GM18498 (cell line): Measurements from ENCODE around the gene NTF4.
"Not testable (repeated sequence)": the region's sequence is repeated elsewhere in the genome, so short reads cannot be mapped to it uniquely, and the experiment has no call there.

ENCODE experiments used
- ATAC-seq: cut with Tn5 transposase; IDR thresholded peaks from one replicate; pipeline ENCODE4 v1.9.1; 2021; ENCODE audit warnings: mild to moderate bottlenecking, moderate library complexity; ENCODE audit not compliant: unreplicated experiment

NTF4 gene

DNA sequence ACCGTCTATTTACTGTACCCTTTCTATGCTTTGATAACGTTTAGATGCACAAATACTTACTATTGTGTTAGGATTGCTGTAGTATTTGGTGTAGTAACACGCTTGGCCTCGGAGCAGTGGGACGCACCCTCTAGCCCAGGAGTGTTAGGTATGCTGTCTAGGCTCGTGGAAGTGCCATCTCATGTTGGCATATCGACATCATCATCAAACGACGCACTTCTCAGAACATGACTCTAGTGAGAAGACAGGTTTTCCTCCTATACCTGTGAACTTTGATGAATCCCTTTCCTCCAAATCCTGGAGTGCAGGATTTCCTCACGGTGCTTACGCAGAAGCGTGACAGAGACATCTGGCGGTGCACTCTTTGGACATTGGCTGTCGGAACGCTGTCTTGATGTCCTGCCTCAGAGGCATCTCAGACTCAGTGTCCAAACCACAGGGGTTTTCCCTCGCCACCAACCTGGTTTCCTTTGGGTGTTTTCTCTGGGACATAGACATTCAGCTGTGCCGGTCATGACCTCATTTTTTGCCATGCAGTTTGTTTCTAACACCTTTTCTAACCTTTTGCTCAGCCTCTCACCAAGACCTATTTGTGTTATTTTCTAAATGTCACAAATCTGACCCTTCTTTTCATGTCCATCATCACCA lies 26.9 kb upstream of the NTF4 start:
- ATAC-seq, result no peak

DNA sequence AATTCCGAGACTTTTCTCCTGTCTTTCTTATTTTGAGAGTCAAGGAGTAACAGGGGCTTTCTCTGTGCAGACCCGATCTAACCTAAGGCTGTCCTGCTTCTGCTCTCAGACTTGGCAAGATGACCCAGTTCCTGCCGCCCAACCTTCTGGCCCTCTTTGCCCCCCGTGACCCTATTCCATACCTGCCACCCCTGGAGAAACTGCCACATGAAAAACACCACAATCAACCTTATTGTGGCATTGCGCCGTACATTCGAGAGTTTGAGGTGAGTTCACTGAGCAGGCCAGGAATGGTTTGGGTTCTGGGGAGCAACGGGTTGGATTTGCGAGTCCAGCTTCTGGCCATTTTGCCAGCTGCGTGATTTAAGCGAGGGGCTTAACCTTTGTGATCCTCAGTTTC lies 21.7 kb upstream of the NTF4 start:
- ATAC-seq, result no peak

GRCh38 chr19:49085868-49086232 lies 21.2 kb upstream of the NTF4 start:
- ATAC-seq, result no peak

GRCh38 chr19:49085020-49085867 lies 20.6 kb upstream of the NTF4 start, which contains the start of gene SNRNP70:
SNRNP70 (plus strand) TSS chr19:49085451; CDS start chr19:49086415, 964 bp downstream.
- peak; percentile 91 for ATAC-seq

- ATAC-seq, result no peak
Observed at GRCh38 chr19:49084206-49085019, 19.8 kb upstream of the NTF4 start.

- ATAC-seq, result no peak
Observed at GRCh38 chr19:49081273-49081672, 16.7 kb upstream of the NTF4 start.

GRCh38 chr19:49080392-49080791 lies 15.8 kb upstream of the NTF4 start:
- no peak for ATAC-seq

GRCh38 chr19:49074869-49075268 lies 10.3 kb upstream of the NTF4 start:
- not testable (repeated sequence) for ATAC-seq

DNA sequence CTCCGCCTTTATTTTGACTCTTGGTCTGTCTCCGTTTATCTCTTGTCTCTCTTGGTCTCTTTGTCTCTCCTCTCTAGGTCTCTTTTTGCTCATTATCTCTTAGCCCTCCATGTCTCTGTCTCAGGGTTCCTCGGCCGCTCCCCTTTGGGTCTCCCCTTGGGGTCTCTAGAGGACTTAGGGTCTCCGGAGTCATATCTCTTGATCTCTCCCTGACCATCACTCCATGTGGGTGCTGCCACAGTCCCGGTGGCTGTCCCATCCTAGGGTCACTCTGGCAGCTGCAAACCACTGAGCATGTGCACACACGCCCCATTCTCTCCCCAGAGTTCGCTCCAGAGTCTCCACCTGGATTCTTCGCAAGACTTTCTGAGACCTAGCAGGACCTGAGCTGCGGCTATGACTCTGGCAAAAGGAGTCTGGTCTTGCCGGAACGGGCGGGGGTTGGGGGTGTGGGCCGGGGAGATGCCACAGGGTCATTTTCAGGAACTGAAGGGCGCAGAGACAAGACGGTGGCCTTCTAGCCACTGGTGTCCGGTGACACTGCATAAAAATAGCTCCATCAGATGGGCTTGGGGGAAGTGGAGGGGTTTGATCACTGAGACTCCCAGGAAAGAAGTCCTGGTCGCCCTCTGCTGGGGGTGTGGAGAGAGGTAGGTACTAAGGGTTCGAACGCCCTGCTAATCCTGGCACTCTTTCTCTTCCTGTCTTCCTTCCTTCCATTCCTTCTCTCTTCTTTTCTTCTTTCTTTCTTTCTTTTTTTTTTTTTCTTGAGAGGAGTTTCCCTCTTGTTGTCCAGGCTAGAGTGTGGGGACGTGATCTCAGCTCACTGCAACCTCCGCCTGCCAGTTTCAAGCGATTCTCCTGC lies 9.1 kb upstream of the NTF4 start:
- no peak for ATAC-seq

DNA sequence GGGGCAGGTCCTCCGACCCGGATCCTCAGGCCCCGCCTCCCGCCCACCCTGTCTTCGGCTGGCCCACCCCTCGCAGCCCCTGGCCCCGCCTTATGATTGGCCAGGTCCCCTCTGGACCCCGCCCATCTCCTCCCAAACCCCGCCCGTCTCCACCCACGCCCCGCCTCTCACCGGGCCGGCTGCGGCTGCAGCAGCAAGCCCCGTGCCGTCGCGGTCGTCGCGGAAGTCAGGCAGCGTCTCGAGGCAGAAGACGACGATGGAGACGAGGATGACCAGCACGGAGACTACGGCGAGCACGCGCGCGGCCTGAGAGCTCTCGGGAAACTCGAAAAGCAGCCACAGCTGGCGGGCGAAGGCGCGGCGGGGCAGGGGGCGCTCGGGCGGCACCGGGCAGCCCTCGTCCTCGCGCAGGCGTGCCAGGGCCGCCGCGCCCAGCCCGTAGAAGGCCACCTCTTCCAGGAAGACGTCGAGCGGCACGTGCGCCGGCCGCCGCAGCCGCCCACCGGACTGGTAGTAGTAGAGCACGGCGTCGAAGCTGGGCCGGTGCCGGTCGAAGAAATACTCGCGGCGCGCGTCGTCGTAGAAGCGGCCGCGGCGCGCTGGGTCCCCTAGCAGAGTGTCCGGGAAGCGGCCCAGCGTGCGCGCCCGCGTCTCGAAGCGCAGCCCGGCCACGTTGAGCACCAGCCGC lies 7.4 kb upstream of the NTF4 start:
- ATAC-seq, result no peak

- no peak for ATAC-seq
Observed at GRCh38 chr19:49070416-49070815, 5.8 kb upstream of the NTF4 start.

DNA sequence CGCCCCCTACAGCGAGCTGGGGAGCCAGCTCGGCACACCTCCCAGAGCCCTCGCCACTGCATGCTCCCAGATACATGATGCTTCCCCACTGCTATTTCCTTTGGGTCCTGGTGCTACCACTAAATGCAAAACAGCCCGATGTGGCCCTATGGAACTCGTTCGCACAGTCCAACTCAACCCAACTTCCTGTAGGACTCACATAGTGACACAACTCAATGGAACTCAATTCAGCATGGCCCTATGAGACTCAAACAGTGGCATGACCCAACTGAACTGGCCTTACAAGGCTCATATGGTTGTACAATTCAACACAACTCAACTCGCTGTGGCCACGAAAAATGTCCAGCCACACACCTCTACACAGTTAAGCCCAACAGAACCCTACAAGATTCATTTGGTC lies 4.4 kb upstream of the NTF4 start:
- ATAC-seq, result no peak

DNA sequence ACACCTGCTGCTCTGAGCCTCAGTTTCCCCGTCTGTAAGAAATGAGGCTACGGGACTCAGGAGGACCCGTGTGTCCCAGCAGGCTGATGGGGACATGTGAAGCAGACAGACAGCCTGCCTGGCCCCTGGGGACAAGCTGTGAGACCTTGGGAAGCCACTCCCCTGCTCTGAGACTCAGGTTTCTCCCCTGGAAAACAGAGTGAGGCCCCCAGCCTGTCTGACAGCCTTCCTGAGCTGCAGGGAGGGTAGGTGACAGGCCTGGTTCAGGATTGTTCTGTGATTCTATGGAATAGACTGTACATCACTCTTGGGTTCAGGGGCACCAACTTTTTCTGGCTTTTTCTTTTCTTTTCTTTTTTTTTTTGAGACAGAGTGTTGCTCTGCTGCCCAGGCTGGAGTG lies 2.9 kb upstream of the NTF4 start:
- ATAC-seq, result no peak

DNA sequence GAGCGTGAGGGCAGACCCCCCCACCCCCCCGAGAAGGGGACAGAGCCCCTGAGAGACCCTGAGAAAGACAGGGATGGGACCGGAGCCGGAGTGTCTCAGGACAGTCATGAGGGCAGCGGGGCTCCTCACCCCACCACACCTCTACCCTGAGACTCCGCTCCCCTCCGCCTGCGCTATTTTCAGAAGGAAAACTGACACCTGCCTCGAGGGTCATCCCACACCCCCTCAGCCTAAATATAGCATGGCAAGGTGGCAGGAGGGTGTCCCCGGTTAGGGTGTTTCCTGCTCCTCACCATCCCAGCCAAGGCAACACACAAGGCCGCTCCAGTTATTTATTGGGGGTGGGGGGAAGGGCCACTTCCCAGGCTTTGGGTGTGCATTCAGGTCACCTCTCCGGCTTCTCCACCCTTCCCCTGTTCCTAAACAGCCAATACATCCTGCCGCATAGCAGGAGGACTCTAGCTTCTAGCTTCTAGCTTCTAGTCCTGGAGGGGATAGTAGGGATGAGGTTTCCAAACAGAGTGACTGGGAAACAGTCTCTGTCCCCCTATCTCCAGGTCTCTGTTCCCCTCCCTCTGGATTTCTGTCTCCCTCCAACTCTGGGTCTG lies 1.4 kb upstream of the NTF4 start:
- ATAC-seq, result no peak

GRCh38 chr19:49064029-49064629 lies 489 bp downstream of the NTF4 start:
- ATAC-seq, result no peak

DNA sequence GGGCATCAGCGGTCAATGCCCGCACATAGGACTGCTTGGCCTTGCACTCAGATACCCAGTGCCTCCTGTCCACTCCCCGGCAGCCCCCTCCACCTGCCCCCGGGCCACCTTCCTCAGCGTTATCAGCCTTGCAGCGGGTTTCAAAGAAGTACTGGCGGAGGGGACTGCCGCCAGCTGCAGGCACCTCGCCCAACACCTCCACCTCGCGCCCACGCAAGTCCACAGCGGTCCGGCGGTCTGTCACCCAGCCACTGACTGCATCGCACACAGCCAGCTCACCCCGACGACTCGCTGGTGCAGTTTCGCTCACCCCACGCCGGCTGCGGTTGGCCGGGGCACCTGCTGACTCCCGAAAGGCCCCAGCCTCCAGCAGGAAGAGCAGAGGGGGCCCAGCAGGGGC lies 3.2 kb downstream of the NTF4 start:
- no peak for ATAC-seq

DNA sequence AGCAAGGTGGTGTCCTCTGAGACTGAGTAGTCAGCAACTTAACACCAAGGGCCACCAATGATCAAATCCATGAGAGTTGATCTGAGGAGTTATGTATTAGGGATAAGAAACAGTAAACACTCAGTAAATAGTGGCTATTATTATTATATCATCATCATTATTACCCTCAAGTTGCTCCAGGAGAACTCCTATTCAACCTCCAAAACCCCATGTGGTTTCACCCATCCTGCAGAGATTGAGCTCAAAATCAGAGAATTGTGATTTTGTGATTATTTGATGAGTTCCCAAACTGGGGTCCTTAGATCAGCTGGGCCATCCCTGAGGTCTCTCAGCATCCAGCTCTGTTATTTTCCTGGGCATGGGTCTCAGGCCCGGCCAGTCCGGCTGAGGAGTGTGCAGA lies 3.6 kb downstream of the NTF4 start:
- ATAC-seq, result no peak

DNA sequence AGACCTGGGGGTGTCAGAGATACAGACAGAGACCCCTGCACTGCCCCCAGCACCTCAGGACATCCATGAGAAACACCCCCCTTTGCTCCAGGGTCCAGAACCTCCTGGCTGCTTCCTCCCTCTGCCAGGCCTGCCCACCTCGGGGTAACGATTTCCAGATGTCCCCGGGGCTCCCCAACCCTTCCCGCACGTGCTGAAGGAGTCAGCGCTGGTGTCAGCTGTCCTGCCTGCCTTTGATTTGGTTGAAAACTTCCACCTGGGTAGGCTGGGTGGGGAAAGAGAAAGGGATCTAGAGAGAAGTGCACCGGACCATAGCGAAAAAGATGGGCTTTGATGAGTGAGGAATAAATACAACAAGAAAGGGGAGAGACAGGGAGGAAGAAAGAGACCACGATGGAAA lies 5.6 kb downstream of the NTF4 start:
- no peak for ATAC-seq

DNA sequence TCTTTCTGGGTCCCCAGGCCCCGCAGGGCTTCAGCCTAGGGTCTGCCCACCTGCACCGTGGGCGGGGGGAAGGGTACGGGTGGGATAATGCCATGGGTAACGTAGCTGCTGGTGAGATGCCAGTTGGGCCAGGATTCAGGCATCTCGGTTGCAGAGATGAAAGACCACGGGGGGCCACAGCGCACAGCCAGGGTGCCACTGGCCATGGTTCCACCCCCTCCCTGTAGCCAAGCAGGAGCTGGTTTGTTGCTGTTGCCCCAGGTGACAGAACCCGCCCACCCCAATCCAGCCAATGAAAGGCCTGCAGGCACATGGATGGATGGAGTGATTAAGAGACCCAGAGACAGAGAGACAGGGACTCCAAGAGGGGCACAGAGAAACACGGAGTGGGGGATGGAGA lies 6.1 kb downstream of the NTF4 start:
- no peak for ATAC-seq
